Activated CD4-positive, alpha-beta memory T cell treated with anti-CD3 and anti-CD28 coated beads, Interleukin-2, amount 10 ng/mL, durations not matched to agents 7 days and 5 days (primary cell): ENCODE data around the gene SOBP. TPM values are rescaled to one million over a fixed set of nuclear protein-coding genes. Genes with fewer than 3 reads are reported as not detected.

ENCODE experiments used
- CTCF ChIA-PET: fragments of 350-600 bp; sonication (Branson Sonifier 250); formaldehyde crosslinking; loops from one replicate; lab custom pipeline; 2021; ENCODE audit warnings: antibody characterized with exemption, inconsistent platforms; lab: Charles Lee
- POLR2A ChIA-PET: fragments of 350-600 bp; sonication (Branson Sonifier 250); formaldehyde crosslinking; loops from one replicate; lab custom pipeline; 2021; ENCODE audit warnings: antibody characterized with exemption; lab: Charles Lee
- DNase-seq: peaks from one replicate; pipeline ENCODE4 v3.0.0-alpha.2; 2020
- H3K27ac Mint-ChIP-seq: one replicate; pipeline ENCODE4 v1.8.0; 2021; ENCODE audit warnings: mild to moderate bottlenecking, mixed read lengths
- H3K27me3 Mint-ChIP-seq: one replicate; pipeline ENCODE4 v1.8.0; 2021; ENCODE audit warnings: mixed read lengths
- H3K36me3 Mint-ChIP-seq: one replicate; pipeline ENCODE4 v1.8.0; 2021; ENCODE audit warnings: low read depth, mixed read lengths
- H3K4me1 Mint-ChIP-seq: one replicate; pipeline ENCODE4 v1.8.0; 2021; ENCODE audit warnings: mixed read lengths
- H3K4me3 Mint-ChIP-seq: one replicate; pipeline ENCODE4 v1.8.0; 2021; ENCODE audit warnings: mild to moderate bottlenecking, mixed read lengths
- H3K9me3 Mint-ChIP-seq: one replicate; pipeline ENCODE4 v1.8.0; 2021; ENCODE audit warnings: mixed read lengths
- total RNA-seq, 2 experiments: library from RNA; stranded (reverse); gene quantifications; one replicate each; pipeline ENCODE4 v1.2.3, GENCODE V29; 2021

SOBP gene
- total RNA-seq, 2 experiments from 2014 or later: 0.33 to 0.38 TPM

DNA sequence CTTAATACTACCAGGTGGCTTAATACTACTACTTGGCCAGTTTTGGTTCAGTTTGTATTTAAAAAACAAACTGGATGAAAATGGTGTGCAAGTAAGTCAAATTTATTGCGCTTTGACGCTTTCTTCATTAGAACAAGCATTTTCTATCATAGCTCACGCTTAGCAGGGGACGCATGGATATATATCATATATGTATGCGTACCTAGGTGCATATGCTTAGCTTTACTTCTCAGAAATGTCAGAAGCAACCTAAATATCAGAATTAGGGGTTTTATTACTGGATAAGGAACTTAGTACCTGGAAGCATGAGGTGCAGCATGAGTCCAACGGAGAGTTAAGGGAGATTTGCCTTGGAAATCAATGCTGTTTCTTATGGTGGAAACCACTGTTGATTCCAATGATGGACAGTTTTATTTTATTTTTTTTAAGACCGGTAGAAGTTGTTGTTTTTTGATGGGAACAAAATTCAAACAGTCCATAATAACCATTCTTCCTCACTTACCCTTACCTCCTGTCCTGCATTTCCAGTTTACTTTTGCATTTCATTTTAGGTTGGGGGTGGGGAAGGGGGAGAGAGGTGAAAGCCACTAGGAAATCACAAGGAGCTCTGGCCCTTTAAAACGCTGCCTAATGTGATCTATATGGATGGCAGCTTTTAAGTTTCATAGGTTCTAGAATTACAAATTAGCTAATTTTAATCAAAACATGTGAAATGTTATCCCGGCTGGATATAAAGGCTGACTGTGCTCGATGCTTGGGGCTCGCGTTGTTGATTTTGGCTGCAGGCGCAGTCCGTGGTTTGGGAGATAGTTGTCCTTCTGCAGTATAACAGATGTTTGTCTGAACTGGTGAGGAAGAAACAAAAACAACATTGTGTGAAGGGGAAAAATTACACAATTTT lies 2.1 kb downstream of the SOBP start:
- no peaks in the 10 kb centered on the region for H3K36me3 Mint-ChIP-seq
- H3K27ac Mint-ChIP-seq: no peak overlapping the region
- peaks cover 24% of the 10 kb centered on the region for H3K4me1 Mint-ChIP-seq
- H3K4me3 Mint-ChIP-seq: peak overlapping the region; percentile 72
- ChIA-PET POLR2A (interaction anchor here (1.5 kb wide), 1 partner anchor 32 kb away, joined by 10 read pairs; the partner anchor contains the start of gene PDSS2), CTCF (no interaction called here)
- DNase-seq: no peak
- no peaks in the 10 kb centered on the region for H3K9me3 Mint-ChIP-seq
- H3K27me3 Mint-ChIP-seq: peaks cover 45% of the 10 kb centered on the region

DNA sequence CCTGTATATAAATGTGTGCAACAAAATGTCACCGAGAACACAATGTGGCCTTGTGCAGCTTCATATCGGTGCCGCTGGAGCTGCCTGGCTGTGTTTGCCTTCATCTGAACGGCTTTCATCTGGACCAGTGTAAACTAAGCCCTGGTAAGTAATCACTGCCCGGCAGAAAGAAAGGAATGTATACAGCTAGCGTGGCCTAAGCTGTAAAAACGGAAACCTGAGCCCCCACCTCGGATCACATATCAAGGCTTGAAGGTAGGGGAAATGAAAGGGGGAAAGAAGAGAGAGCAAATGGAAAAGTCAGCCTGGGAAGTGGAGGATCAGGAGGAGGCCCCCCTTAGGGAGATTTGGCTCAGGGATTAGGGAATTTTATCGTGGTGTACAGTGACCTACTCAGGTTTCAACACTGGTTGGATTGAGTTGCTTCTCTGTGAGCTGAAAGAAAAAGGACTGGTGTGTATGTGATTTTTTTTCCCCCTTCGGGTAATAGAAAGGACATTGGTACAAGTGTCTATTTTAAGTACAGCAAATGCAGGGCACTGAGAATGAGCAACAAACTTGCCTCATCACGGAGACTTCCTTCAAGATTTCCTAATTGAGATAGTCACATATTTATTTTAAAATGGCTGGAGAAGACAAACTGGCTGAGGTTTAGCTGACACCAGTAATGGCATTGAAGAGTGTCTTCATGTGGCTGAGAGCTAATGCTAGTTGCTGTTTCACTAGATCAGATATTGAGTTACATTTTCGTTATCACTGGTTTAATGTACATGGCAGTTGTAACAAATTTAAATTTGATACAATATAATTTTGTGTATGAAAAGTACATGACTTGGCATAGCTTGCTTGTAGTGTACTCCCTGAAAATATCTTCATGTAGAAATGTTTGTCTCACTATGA lies 3.5 kb downstream of the SOBP start:
- ChIA-PET CTCF (interaction anchor here (0.5 to 1.6 kb wide), 3 partner anchors 175 to 285 kb away, joined by 3 read pairs; no protein-coding TSS in a partner anchor), POLR2A (no interaction called here)
- H3K4me1 Mint-ChIP-seq: peaks cover 20% of the 10 kb centered on the region
- no peak overlapping the region for H3K4me3 Mint-ChIP-seq
- no peaks in the 10 kb centered on the region for H3K9me3 Mint-ChIP-seq
- no peak overlapping the region for H3K27ac Mint-ChIP-seq
- H3K36me3 Mint-ChIP-seq: no peaks in the 10 kb centered on the region
- H3K27me3 Mint-ChIP-seq: peaks cover 36% of the 10 kb centered on the region
- DNase-seq: no peak

DNA sequence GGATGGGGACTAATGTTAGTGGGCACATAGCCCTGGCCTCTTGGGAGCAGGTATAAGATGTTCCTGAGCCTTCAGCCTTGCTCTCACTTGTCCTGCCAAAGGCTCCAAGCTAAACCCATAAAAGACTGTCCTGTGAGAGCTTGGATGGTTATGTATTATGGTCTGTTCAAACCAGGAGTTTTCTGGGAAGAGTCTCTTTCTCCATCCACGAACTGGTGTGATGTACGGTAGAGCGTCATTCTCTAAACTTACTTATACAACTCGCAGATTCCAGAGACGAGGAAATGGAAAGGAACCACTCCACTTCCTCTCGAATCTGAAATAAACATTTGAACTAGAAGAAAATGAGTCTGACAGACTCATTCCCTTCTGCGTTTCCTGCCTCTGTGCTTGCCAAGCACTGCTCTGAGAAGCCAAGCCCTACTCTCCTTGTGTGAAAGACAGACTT lies 5.3 kb downstream of the SOBP start:
- no peak overlapping the region for H3K27ac Mint-ChIP-seq
- POLR2A ChIA-PET: no interaction called here
- peaks cover 35% of the 10 kb centered on the region for H3K27me3 Mint-ChIP-seq
- H3K4me3 Mint-ChIP-seq: no peak overlapping the region
- no peak for DNase-seq
- no peaks in the 10 kb centered on the region for H3K36me3 Mint-ChIP-seq
- peaks cover 13% of the 10 kb centered on the region for H3K4me1 Mint-ChIP-seq
- H3K9me3 Mint-ChIP-seq: no peaks in the 10 kb centered on the region
- CTCF ChIA-PET: no interaction called here

DNA sequence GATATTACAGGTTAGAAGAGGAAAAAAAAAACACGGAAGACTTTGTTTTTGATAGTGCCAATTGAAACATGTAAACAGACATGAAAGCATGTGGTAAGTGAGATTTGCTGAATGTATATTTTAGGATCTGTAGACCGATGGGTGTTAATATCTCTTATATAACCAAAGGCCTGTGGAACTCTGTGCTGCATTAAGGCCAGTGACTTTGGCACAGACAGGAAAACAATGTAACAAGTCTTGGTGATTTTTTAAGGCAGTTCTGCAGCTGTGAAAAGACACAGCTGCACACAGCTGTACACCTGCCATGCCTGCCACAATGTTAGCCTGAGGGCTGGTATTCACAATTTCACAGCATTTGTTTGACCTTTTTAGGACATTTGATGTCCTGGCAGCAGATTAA lies 6.1 kb downstream of the SOBP start:
- peaks cover 27% of the 10 kb centered on the region for H3K27me3 Mint-ChIP-seq

DNA sequence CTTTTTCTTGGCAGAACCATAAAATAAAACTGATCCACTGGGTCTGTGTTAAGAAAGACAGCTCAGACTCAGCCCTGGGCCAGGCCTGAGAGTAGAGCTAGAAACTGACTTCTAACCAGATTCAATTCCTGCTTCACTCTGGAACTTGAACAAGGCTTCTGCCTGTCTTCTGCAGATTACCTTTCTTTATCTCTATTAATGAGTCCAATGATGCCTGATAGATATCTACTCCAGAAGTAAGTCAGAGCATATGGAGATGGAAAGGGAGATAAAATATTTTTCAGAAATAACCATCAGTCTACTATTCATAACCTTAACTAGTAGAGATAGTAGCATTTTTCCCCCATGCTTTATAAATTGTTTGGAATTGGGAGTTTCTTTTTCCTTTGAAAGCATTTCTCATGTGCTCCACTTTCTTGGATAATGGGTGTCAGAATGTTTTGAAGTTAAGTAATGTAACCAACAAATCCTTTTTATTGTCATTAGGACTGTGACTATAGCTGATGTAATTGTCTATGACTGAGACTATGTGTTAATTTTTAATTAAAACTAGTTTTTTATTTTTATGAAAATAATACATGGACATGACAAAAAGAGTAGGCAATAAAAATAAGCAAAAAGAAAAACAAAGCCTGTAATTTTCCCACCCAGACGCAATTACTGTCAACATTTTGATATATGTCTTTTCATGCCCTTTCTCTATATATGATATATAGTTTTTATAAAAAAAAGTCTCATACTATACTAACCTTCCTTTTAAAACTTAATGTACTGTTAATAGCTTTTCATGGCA lies 7.2 kb downstream of the SOBP start:
- POLR2A ChIA-PET: no interaction called here

More for the DNA sequence above, 6.1 kb downstream of the SOBP start:
- peaks cover 6% of the 10 kb centered on the region for H3K4me1 Mint-ChIP-seq
- H3K4me3 Mint-ChIP-seq: no peak overlapping the region
- no peaks in the 10 kb centered on the region for H3K36me3 Mint-ChIP-seq
- no peak overlapping the region for H3K27ac Mint-ChIP-seq
- no peak for DNase-seq
- POLR2A ChIA-PET: no interaction called here
- CTCF ChIA-PET: no interaction called here
- no peaks in the 10 kb centered on the region for H3K9me3 Mint-ChIP-seq

DNA sequence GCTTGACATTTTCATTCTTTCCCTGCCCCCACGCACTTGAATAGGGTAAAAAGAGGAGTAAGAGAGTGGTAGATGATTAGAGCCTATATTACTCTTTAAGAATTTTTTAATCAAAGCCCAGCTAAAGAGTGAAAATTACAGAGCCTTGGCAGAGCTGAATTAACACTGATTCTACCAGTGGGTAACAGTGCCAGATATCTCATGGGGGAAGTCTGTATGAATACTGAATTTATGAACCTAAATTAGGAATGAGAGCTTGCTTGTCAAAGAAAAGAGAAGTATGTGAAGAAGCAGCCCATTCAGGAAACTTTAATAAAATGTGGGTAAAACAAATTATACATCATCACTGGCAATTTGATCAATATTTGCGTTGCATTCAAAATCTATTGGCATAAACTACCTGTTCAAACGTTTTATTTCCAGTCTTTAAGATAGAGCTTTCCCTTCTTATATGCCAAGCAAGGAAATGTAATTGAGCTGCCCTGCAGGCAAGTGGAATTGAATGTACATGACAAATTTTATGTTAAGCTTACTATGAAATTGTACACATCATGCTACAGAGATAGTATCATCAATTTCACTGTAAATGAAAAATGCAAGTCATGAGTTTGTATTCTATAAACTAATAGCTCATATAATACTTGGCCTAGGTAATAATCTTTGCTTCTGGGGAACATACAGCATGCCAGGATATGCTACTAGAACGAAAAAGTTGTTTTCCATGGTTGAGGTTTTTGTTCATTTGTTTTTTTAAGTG lies 14.5 kb downstream of the SOBP start:
- DNase-seq: no peak
- Mint-ChIP-seq H3K27ac (no peak overlapping the region), H3K36me3 (no peaks in the 10 kb centered on the region), H3K9me3 (no peaks in the 10 kb centered on the region), H3K27me3 (peaks cover 22% of the 10 kb centered on the region), H3K4me1 (no peaks in the 10 kb centered on the region), H3K4me3 (no peak overlapping the region)
- POLR2A ChIA-PET: no interaction called here
- CTCF ChIA-PET: interaction anchor here (0.8 kb wide), 1 partner anchor 186 kb away, joined by 3 read pairs; no protein-coding TSS in a partner anchor

More for the DNA sequence above, 7.2 kb downstream of the SOBP start:
- H3K9me3 Mint-ChIP-seq: no peaks in the 10 kb centered on the region
- H3K27ac Mint-ChIP-seq: no peak overlapping the region
- no peak for DNase-seq
- peaks cover 33% of the 10 kb centered on the region for H3K27me3 Mint-ChIP-seq
- CTCF ChIA-PET: no interaction called here
- no peak overlapping the region for H3K4me3 Mint-ChIP-seq
- no peaks in the 10 kb centered on the region for H3K36me3 Mint-ChIP-seq
- no peaks in the 10 kb centered on the region for H3K4me1 Mint-ChIP-seq

DNA sequence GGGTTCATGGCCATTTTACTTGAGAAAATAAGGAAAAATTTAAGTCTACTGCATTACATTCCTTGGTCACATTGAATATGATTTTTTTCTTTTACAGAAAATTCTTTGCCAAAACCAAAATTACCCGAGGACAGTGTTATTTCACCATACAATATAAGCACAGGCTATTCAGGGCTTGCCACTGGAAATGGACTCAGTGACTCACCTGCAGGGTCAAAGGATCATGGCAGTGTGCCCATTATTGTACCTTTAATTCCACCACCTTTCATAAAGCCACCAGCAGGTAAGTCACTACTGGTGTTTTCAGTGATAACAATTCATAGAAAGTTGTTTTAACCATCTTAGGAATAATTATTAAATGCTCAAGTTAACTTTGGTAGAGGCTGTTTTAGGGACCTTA lies 16.2 kb downstream of the SOBP start:
- ChIA-PET POLR2A (no interaction called here), CTCF (no interaction called here)
- Mint-ChIP-seq H3K9me3 (no peaks in the 10 kb centered on the region), H3K4me3 (no peak overlapping the region), H3K36me3 (no peaks in the 10 kb centered on the region), H3K4me1 (no peaks in the 10 kb centered on the region), H3K27me3 (peaks cover 22% of the 10 kb centered on the region), H3K27ac (no peak overlapping the region)
- DNase-seq: no peak

DNA sequence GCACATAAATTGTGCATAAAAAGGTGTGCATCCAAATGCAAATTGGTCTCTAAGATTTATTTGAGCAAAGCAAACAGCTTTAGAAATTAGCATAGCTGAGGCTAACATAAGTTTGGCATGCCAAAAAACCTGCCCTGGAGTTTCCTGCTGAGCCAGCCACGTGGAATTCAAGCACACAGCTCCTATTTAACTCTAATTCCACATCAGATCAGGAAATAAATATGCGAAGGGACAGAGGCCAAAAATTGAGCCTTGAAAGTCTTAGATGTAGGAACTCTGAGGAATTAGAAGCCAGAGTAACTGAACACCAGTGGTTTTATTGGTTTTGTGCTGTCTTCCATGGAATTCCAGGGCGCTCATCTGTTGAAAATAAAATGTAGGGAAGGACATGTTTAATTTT lies 19.6 kb downstream of the SOBP start:
- Mint-ChIP-seq H3K9me3 (no peaks in the 10 kb centered on the region), H3K27me3 (peaks cover 4% of the 10 kb centered on the region), H3K4me3 (no peak overlapping the region), H3K4me1 (no peaks in the 10 kb centered on the region), H3K36me3 (no peaks in the 10 kb centered on the region), H3K27ac (no peak overlapping the region)
- ChIA-PET CTCF (no interaction called here), POLR2A (no interaction called here)
- no peak for DNase-seq

DNA sequence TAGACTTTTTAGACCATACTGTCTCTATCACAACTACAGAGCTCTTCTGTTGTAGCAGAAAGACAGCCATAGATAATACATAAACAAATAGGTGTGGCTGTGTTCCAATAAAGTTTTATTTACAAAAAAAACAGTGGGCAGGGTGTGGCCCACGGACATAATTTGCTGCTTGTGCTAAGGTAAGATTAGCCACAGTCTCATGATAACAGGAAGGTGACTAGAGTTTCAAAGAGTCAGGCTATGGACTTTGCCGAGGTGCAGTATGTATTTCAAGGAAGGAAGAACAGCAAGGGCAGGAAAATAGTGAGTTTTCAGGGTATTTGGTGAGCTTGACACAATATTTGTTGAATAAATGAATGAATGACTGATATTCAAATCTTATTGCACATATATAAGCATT lies 20.2 kb downstream of the SOBP start:
- peaks cover 8% of the 10 kb centered on the region for H3K27me3 Mint-ChIP-seq
- ChIA-PET POLR2A (no interaction called here), CTCF (no interaction called here)
- no peak overlapping the region for H3K27ac Mint-ChIP-seq
- H3K36me3 Mint-ChIP-seq: no peaks in the 10 kb centered on the region
- no peaks in the 10 kb centered on the region for H3K9me3 Mint-ChIP-seq
- no peaks in the 10 kb centered on the region for H3K4me1 Mint-ChIP-seq
- H3K4me3 Mint-ChIP-seq: no peak overlapping the region
- no peak for DNase-seq

DNA sequence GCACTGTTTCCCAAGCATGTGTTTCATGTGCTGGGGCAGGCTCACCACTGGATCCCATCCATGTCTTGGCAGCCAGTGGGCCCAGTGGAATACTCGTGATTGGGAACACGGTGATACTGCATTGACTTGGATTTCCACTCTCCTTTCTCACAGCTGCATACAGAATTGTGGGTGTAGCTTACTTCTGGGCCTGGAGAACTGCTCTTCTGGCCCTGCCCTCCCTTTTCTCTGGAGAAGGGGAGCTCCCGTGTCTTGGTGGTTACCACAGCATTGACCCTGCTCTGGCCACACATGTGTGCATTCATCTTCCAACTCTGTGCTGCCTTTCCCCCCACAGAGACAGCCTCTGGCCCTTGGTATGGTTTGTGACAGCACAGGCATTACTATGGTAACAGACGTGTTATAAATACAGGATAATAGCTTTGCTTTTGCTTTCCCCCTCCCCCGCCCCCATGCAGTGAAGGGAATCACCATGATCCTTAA lies 21.6 kb downstream of the SOBP start:
- peaks cover 9% of the 10 kb centered on the region for H3K27me3 Mint-ChIP-seq
- DNase-seq: no peak
- no peaks in the 10 kb centered on the region for H3K36me3 Mint-ChIP-seq
- no peak overlapping the region for H3K4me3 Mint-ChIP-seq
- H3K27ac Mint-ChIP-seq: no peak overlapping the region
- POLR2A ChIA-PET: no interaction called here
- CTCF ChIA-PET: no interaction called here
- no peaks in the 10 kb centered on the region for H3K4me1 Mint-ChIP-seq
- H3K9me3 Mint-ChIP-seq: no peaks in the 10 kb centered on the region

DNA sequence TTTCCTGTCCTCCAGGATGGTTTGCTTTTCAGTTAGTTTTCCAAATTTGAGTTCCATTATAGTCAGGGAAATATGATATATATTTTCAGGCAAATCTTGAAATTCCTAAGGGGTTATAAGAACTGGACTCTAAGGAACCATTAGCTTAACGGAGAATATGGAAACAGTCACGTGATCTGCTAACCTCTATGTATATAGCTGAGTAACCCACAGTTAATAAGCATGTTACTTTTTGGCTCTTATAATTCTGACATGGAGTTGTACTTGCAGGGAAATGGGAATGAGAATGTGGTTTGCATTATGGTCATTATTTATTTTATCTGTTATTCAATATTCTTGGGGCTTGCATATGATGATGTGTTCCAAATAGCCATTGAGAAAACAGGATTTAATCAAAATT lies 23.3 kb downstream of the SOBP start:
- Mint-ChIP-seq H3K36me3 (no peaks in the 10 kb centered on the region), H3K4me1 (no peaks in the 10 kb centered on the region), H3K27ac (no peak overlapping the region), H3K9me3 (no peaks in the 10 kb centered on the region), H3K27me3 (peaks cover 13% of the 10 kb centered on the region), H3K4me3 (no peak overlapping the region)
- DNase-seq: no peak
- CTCF ChIA-PET: no interaction called here
- POLR2A ChIA-PET: no interaction called here

DNA sequence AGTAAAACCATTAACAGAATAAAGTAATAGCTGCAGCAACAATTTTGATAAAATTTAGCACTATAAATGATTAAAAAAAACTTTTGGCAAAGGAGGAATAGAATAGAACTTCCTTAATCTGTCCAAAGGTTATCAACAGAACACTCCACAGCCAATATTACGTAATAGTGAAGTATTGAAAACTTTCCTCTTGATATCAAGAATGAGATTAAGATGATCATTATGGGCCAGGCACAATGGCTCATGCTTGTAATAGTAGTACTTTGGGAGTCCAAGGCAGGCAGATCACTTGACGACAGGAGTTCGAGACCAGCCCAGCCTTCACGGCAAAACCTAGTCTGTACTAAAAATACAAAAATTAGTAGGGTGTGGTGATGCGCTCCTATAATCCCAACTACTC lies 26.0 kb downstream of the SOBP start:
- Mint-ChIP-seq H3K27ac (no peak overlapping the region), H3K36me3 (no peaks in the 10 kb centered on the region), H3K9me3 (no peaks in the 10 kb centered on the region), H3K27me3 (peaks cover 18% of the 10 kb centered on the region), H3K4me1 (no peaks in the 10 kb centered on the region), H3K4me3 (no peak overlapping the region)
- DNase-seq: no peak
- ChIA-PET CTCF (no interaction called here), POLR2A (no interaction called here)
